ENCODE data around the gene TBC1D13. TPM values are rescaled to one million over a fixed set of nuclear protein-coding genes. Genes with fewer than 3 reads are reported as not detected.

Gene TBC1D13
- total and polyA plus RNA-seq, 2 experiments from 2014 or later = 8.3 to 19.4 TPM

- Mint-ChIP-seq H3K4me3 (peak within 1 kb of the TSS; percentile 96), H3K9me3 (no peaks in the 10 kb centered on the region; the same call in 2 of the 3 replicates), H3K36me3 (ENCODE audit: low read depth) (peaks cover 58% of the 10 kb centered on the region), H3K4me1 (peaks cover 7% of the 10 kb centered on the region), H3K27ac (peak within 1 kb of the TSS; percentile 97), H3K27me3 (ENCODE audit: insufficient read depth, low read depth, poor library complexity) (peaks cover 7% of the 10 kb centered on the region)
- ATAC-seq (peak; percentile 95), DNase-seq (ENCODE audit: low spot score) (peak; percentile 96)
- peak within 1 kb of the TSS; percentile 77; the same call in 1 of the 2 replicates for H3K27ac ChIP-seq (ENCODE audit: low read depth)
- peaks cover 8% of the 10 kb centered on the region for H3K79me2 ChIP-seq (replicated peaks; ENCODE audit: insufficient read depth)
- peaks cover 13% of the 10 kb centered on the region for H3K36me3 ChIP-seq (ENCODE audit: insufficient read depth)
- H3K4me2 ChIP-seq = peak within 1 kb of the TSS; percentile 98
- H3K4me3 ChIP-seq = peak within 1 kb of the TSS; percentile 98
- no peak for TF ChIP-seq NANOG (IDR thresholded peaks at IDR 0.05; ENCODE audit: borderline replicate concordance)
- TF ChIP-seq ETS1 (IDR thresholded peaks at IDR 0.05) = peak; percentile 45; the same call in 1 of the 2 replicates
- peak; percentile 97 for TF ChIP-seq POLR2AphosphoS5 (IDR thresholded peaks at IDR 0.05; ENCODE audit: low read depth)
- H3K4me1 ChIP-seq (ENCODE audit: insufficient read depth) = no peaks in the 10 kb centered on the region
- no peaks in the 10 kb centered on the region for H3K27me3 ChIP-seq (ENCODE audit: insufficient read depth)
- no peaks in the 10 kb centered on the region for H3K9me2 ChIP-seq (ENCODE audit: insufficient read depth)
- H2AFZ ChIP-seq = peak within 1 kb of the TSS; percentile 84; the same call in 1 of the 2 replicates
- 0 out of 2 replicates have a peak, but pooled peaks cover 4% of the 10 kb centered on the region for H4K20me1 ChIP-seq (replicated peaks; ENCODE audit: insufficient read depth)
- H3F3A ChIP-seq (replicated peaks; ENCODE audit: low read depth) = 0 out of 2 replicates have a peak, but pooled peaks cover 6% of the 10 kb centered on the region
These were observed 42.6 kb downstream of the TBC1D13 start, which contains the start of gene SPOUT1 for GRCh38 chr9:128829477-128830251. TSS of gene SPOUT1 (minus strand) at chr9:128829794. CDS start at chr9:128829780, 14 bp downstream.

DNA sequence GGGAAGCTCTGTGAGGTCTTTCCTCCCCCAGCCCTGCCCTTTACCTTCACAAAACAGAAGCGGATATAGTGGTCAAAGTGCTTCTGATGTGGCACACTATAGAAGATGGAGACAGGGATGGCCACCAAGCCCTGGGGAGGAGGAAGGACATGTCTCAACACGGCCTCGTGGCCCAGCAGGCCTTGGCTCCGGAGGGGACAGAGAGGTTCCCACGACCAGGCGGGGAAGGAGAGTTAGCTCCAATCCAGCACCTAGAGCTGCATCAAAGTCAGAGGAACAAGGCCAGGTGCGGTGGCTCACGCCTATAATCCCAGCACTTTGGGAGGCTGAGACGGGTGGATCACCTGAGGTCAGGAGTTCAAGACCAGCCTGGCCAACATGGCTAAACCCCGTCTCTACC lies 46.6 kb downstream of the TBC1D13 start:
- peaks cover 37% of the 10 kb centered on the region for H3K36me3 Mint-ChIP-seq (ENCODE audit: low read depth)
- no peak overlapping the region for H3K27ac ChIP-seq (ENCODE audit: low read depth)
- no peak for ATAC-seq

More for the DNA sequence above, 46.6 kb downstream of the TBC1D13 start:
- no peak overlapping the region for H3K4me3 Mint-ChIP-seq
- no peaks in the 10 kb centered on the region for H3K9me2 ChIP-seq (ENCODE audit: insufficient read depth)
- TF ChIP-seq ZNF331 (CRISPR knock-in tag; IDR thresholded peaks at IDR 0.05; ENCODE audit: low read depth) (no peak), EZH2phosphoT487 (IDR thresholded peaks at IDR 0.05; ENCODE audit: unreplicated experiment) (no peak), ZNF114 (CRISPR knock-in tag; IDR thresholded peaks at IDR 0.05) (no peak), STAT1 (IDR thresholded peaks at IDR 0.05; ENCODE audit: unreplicated experiment) (no peak), NANOG (IDR thresholded peaks at IDR 0.05; ENCODE audit: borderline replicate concordance) (no peak), CTCF (conservative IDR thresholded peaks at IDR 0.05; ENCODE audit: low read depth in 2 of 2) (no peak), EZH2 (IDR thresholded peaks at IDR 0.05; ENCODE audit: low read depth, unreplicated experiment) (no peak), ETS1 (IDR thresholded peaks at IDR 0.05) (no peak), POLR2AphosphoS5 (IDR thresholded peaks at IDR 0.05; ENCODE audit: low read depth) (no peak)
- TF ChIP-seq, protein P1, sequence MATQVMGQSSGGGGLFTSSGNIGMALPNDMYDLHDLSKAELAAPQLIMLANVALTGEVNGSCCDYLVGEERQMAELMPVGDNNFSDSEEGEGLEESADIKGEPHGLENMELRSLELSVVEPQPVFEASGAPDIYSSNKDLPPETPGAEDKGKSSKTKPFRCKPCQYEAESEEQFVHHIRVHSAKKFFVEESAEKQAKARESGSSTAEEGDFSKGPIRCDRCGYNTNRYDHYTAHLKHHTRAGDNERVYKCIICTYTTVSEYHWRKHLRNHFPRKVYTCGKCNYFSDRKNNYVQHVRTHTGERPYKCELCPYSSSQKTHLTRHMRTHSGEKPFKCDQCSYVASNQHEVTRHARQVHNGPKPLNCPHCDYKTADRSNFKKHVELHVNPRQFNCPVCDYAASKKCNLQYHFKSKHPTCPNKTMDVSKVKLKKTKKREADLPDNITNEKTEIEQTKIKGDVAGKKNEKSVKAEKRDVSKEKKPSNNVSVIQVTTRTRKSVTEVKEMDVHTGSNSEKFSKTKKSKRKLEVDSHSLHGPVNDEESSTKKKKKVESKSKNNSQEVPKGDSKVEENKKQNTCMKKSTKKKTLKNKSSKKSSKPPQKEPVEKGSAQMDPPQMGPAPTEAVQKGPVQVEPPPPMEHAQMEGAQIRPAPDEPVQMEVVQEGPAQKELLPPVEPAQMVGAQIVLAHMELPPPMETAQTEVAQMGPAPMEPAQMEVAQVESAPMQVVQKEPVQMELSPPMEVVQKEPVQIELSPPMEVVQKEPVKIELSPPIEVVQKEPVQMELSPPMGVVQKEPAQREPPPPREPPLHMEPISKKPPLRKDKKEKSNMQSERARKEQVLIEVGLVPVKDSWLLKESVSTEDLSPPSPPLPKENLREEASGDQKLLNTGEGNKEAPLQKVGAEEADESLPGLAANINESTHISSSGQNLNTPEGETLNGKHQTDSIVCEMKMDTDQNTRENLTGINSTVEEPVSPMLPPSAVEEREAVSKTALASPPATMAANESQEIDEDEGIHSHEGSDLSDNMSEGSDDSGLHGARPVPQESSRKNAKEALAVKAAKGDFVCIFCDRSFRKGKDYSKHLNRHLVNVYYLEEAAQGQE (IDR thresholded peaks at IDR 0.05; ENCODE audit: unreplicated experiment) = no peak
- H3K4me1 ChIP-seq (ENCODE audit: insufficient read depth) = no peaks in the 10 kb centered on the region
- H3K27me3 Mint-ChIP-seq (ENCODE audit: insufficient read depth, low read depth, poor library complexity) = peaks cover 10% of the 10 kb centered on the region
- H3K79me2 ChIP-seq (replicated peaks; ENCODE audit: insufficient read depth) = peaks cover 5% of the 10 kb centered on the region
- DNase-seq (ENCODE audit: low spot score) = no peak
- H3K36me3 ChIP-seq (ENCODE audit: insufficient read depth) = no peaks in the 10 kb centered on the region
- 0 out of 2 replicates have a peak, but pooled peaks cover 6% of the 10 kb centered on the region for H3F3A ChIP-seq (replicated peaks; ENCODE audit: low read depth)
- H2AFZ ChIP-seq = no peak overlapping the region
- no peaks in the 10 kb centered on the region for H4K20me1 ChIP-seq (replicated peaks; ENCODE audit: insufficient read depth)
- no peaks in the 10 kb centered on the region; the same call in 2 of the 3 replicates for H3K9me3 Mint-ChIP-seq
- no peak overlapping the region for H3K4me2 ChIP-seq
- no peaks in the 10 kb centered on the region for H3K27me3 ChIP-seq (ENCODE audit: insufficient read depth)
- H3K4me1 Mint-ChIP-seq = peaks cover 4% of the 10 kb centered on the region
- H3K4me3 ChIP-seq = no peak overlapping the region
- 0 out of 2 replicates have a peak overlapping the region, but pooled peaks have one; percentile 27 for H3K27ac Mint-ChIP-seq
